ENCODE results near the gene MSANTD2. TPM values are rescaled to one million over a fixed set of nuclear protein-coding genes. Genes with fewer than 3 reads are reported as not detected.

The MSANTD2 gene
- total RNA-seq, 2 donors from 2014 or later: 7.3 to 9.0 TPM

- DNase-seq (no peak), ATAC-seq (no peak)
- intact Hi-C loops (cut with DNase I, micrococcal nuclease): no loop called here
These were observed 52.7 kb downstream of the MSANTD2 start for GRCh38 chr11:124747406-124748099.

GRCh38 chr11:124746621-124747243, 53.5 kb downstream of the MSANTD2 start:
- intact Hi-C loops (cut with DNase I, micrococcal nuclease): no loop called here
- peak; percentile 91 to 93 for DNase-seq
- peak; percentile 81 for ATAC-seq

- peak; percentile 51 for ATAC-seq
- DNase-seq: peak in 1 of 2 donors; percentile 86
- intact Hi-C loops (cut with DNase I, micrococcal nuclease): no loop called here
These were observed 54.2 kb downstream of the MSANTD2 start for GRCh38 chr11:124745835-124746620.

GRCh38 chr11:124745270-124745834, 54.9 kb downstream of the MSANTD2 start:
- ATAC-seq: no peak
- no peak for DNase-seq
- intact Hi-C loops (cut with DNase I, micrococcal nuclease): no loop called here

GRCh38 chr11:124743050-124743449, 57.2 kb downstream of the MSANTD2 start:
- no peak for ATAC-seq
- intact Hi-C loops (cut with DNase I, micrococcal nuclease): no loop called here
- no peak for DNase-seq

GRCh38 chr11:124742555-124742954, 57.7 kb downstream of the MSANTD2 start:
- ATAC-seq (no peak), DNase-seq (no peak)
- intact Hi-C loops (cut with DNase I, micrococcal nuclease): no loop called here

- DNase-seq (peak in 1 of 2 donors; percentile 40), ATAC-seq (peak; percentile 36)
- intact Hi-C loops (cut with DNase I, micrococcal nuclease): no loop called here
These were observed 59.8 kb downstream of the MSANTD2 start for GRCh38 chr11:124740277-124740882.

GRCh38 chr11:124739479-124740276, 60.5 kb downstream of the MSANTD2 start, which contains the start of gene NRGN:
Gene NRGN, plus strand, starts transcription at chr11:124739942. Its CDS starts 143 bp downstream, at chr11:124740085.
- intact Hi-C loops (cut with DNase I, micrococcal nuclease): no loop called here
- peak; percentile 91 to 95 for DNase-seq
- peak; percentile 99 for ATAC-seq

GRCh38 chr11:124738713-124739478, 61.3 kb downstream of the MSANTD2 start:
- DNase-seq (no peak), ATAC-seq (no peak)
- intact Hi-C loops (cut with DNase I, micrococcal nuclease): no loop called here

- ATAC-seq (no peak), DNase-seq (no peak)
- intact Hi-C loops (cut with DNase I, micrococcal nuclease): no loop called here
These were observed 62.4 kb downstream of the MSANTD2 start for GRCh38 chr11:124737638-124738305.

- DNase-seq: no peak
- no peak for ATAC-seq
- intact Hi-C loops (cut with DNase I, micrococcal nuclease): no loop called here
These were observed 63.5 kb downstream of the MSANTD2 start for GRCh38 chr11:124736736-124737135.

GRCh38 chr11:124732230-124732629, 68.0 kb downstream of the MSANTD2 start:
- intact Hi-C loops (cut with DNase I, micrococcal nuclease): no loop called here
- DNase-seq: no peak
- ATAC-seq: peak; percentile 75

GRCh38 chr11:124729571-124729970, 70.6 kb downstream of the MSANTD2 start:
- intact Hi-C loops (cut with DNase I, micrococcal nuclease): no loop called here
- ATAC-seq: no peak
- DNase-seq: no peak

- intact Hi-C loops (cut with DNase I, micrococcal nuclease): no loop called here
- DNase-seq (no peak), ATAC-seq (no peak)
These were observed 72.1 kb downstream of the MSANTD2 start for GRCh38 chr11:124728134-124728533.

GRCh38 chr11:124727474-124727873, 72.7 kb downstream of the MSANTD2 start:
- no peak for ATAC-seq
- intact Hi-C loops (cut with DNase I, micrococcal nuclease): no loop called here

GRCh38 chr11:124725719-124726105, 74.5 kb downstream of the MSANTD2 start:
- intact Hi-C loops (cut with DNase I, micrococcal nuclease): no loop called here
- DNase-seq (no peak), ATAC-seq (no peak)

More at GRCh38 chr11:124727474-124727873, 72.7 kb downstream of the MSANTD2 start:
- no peak for DNase-seq
